K562 treated with DMSO at 1 percent for 4 hours (cell line): Measurements from ENCODE around the gene SEPTIN8. TPM values are rescaled to one million over a fixed set of nuclear protein-coding genes. Genes with fewer than 3 reads are reported as not detected.

ENCODE experiments used
- total RNA-seq: library from RNA; unstranded; fragments of 300-600 nt; gene quantifications from 2 replicates; pipeline ENCODE4 v1.2.3, GENCODE V29; 2022; ENCODE audit not compliant: insufficient read depth

Gene SEPTIN8
- total RNA-seq, result 90.9 and 125 TPM in 2 replicates

DNA sequence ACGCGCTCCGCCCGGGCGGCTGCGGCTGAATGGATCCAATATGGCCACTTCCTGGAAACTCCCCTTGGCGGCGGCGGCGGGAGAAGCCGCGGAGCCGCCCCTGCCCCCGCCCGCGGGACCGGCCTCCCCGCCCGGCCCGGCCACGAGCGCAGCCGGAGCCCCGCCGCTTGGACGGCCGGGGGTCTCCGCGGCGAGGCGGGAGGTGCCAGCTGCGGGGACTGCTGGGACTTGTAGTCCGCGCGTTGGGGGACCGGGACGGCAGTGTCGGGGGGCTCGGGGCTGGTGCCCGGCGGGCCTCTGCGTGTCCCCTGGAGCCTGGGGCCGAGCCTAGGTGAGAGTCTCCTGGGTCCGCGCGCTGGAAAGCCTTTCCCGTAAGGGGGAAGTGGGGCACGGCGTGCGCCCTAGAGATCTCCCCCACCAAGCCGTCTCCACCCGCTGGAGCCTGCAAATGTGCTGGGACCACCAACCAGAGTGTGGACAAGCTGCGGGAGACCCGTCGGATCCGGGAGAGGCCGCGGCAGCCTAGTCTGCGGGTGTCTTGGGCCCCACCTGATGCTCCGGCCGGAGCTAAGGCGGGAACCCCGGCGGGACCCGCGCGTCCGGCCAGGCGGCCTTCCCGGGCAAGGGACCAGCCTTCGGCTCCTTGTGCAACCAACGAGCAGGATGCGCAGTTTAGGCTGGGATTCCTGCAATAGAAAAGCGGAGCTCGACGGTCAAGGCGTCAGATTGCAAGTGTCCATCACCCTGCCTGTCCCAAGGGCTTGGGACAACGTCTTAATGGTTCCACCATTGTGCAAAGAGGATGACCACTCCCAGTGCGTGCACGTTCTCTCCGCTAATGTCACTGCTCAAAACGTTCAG, at the start of gene SEPTIN8:
Gene SEPTIN8 (minus strand): TSS at position 31 of the 861 bp plus-strand sequence. CDS start 102 bp downstream, outside the sequence.

GRCh38 chr5:132812781-132813598, 36.0 kb upstream of the SEPTIN8 start, which contains the start of gene SOWAHA:
Gene SOWAHA (plus strand): TSS chr5:132813302. CDS start chr5:132813622, 320 bp downstream.

GRCh38 chr5:132746954-132747615, 30.0 kb downstream of the SEPTIN8 start, which contains the start of gene CCNI2:
Gene CCNI2 (plus strand): TSS chr5:132747426. CDS start chr5:132747496, 70 bp downstream.

GRCh38 chr5:132736853-132737833, 39.9 kb downstream of the SEPTIN8 start, which contains the start of gene KIF3A:
Gene KIF3A (minus strand): TSS chr5:132737546. CDS start chr5:132737419, 127 bp downstream.

Other genes with a start within 250 kb of the SEPTIN8 start
- not detected in 2 replicates for gene IL5, start 233.7 kb downstream of the SEPTIN8 start, total RNA-seq
- gene RAD50, start 220.3 kb downstream of the SEPTIN8 start, total RNA-seq, result 15.6 and 16.4 TPM in 2 replicates
- gene IL13, start 119.1 kb downstream of the SEPTIN8 start, total RNA-seq, result not detected in 2 replicates
- gene IL4, start 103.2 kb downstream of the SEPTIN8 start, total RNA-seq, result not detected in 2 replicates
- 1.7 and 3.5 TPM in 2 replicates for gene KIF3A, start 39.7 kb downstream of the SEPTIN8 start, total RNA-seq
- 14.3 and 19.8 TPM in 2 replicates for gene CCNI2, start 29.8 kb downstream of the SEPTIN8 start, total RNA-seq
- 0.47 TPM in 1 of 2 replicates, not detected in the other for gene SOWAHA, start 36.1 kb upstream of the SEPTIN8 start, total RNA-seq
- gene SHROOM1, start 53.4 kb upstream of the SEPTIN8 start, total RNA-seq, result 17.4 and 22.0 TPM in 2 replicates
- not detected in 2 replicates for gene GDF9, start 89.2 kb upstream of the SEPTIN8 start, total RNA-seq
- 151 and 229 TPM in 2 replicates for gene UQCRQ, start 89.4 kb upstream of the SEPTIN8 start, total RNA-seq
- 4.2 and 4.8 TPM in 2 replicates for gene LEAP2, start 96.4 kb upstream of the SEPTIN8 start, total RNA-seq
- gene AFF4, start 186.4 kb upstream of the SEPTIN8 start, total RNA-seq, result 13.1 and 21.4 TPM in 2 replicates
- gene ZCCHC10, start 249.3 kb upstream of the SEPTIN8 start, total RNA-seq, result 32.7 and 41.0 TPM in 2 replicates